Stomach (tissue), 9 donors: ENCODE measurements around the gene MEGF6. TPM values are rescaled to one million over a fixed set of nuclear protein-coding genes. Genes with fewer than 3 reads are reported as not detected.

Source experiments
- DNase-seq, 2 donors: peaks; one replicate each; pipeline versions ENCODE4 v3.0.0 to v3.0.0-alpha.2; 2013 to 2019
- H3K27ac ChIP-seq, 5 donors: fragments of 200-600 bp in 4 of 5; sonication (generic) in 4 of 5; one replicate each; pipeline ENCODE4 v1.5.1; 2013 to 2019; ENCODE audit warnings: mild to moderate bottlenecking in 1 of 5, moderate library complexity in 1 of 5
- H3K27me3 ChIP-seq, 3 donors: fragments of 200-600 bp; sonication (generic); one replicate each; pipeline ENCODE4 v1.5.1; 2017 to 2019; ENCODE audit warnings: mixed run types in 1 of 3
- H3K36me3 ChIP-seq, 4 donors: fragments of 200-600 bp; sonication (generic); 1 replicate in 3 of 4; 2 replicates in 1 of 4; pipeline ENCODE4 v1.5.1; 2016 to 2019
- H3K4me1 ChIP-seq, 4 donors: fragments of 200-600 bp; sonication (generic); one replicate each; pipeline ENCODE4 v1.5.1; 2016 to 2019
- H3K4me3 ChIP-seq, 4 donors: fragments of 200-600 bp; sonication (generic) in 3 of 4; one replicate each; pipeline ENCODE4 v1.5.1; 2016 to 2019; ENCODE audit warnings: mild to moderate bottlenecking in 1 of 4
- H3K9me3 ChIP-seq, 4 donors: fragments of 200-600 bp; sonication (generic); one replicate each; pipeline ENCODE4 v1.5.1; 2016 to 2019
- CTCF ChIP-seq, 7 experiments: fragments of 450-650 bp in 4 of 7; fragments of 200-600 bp in 3 of 7; sonication (generic) in 3 of 7; IDR thresholded peaks; one replicate each; pipeline ENCODE4 v1.5.1; 2016 to 2019; ENCODE audit warnings: antibody characterized with exemption in 7 of 7, control low read depth in 2 of 7, mild to moderate bottlenecking in 1 of 7
- EP300 ChIP-seq: sonication (generic); formaldehyde crosslinking; IDR thresholded peaks from one replicate; pipeline ENCODE4 v1.6.1; 2017; ENCODE audit warnings: antibody characterized with exemption
- POLR2A ChIP-seq, 4 donors: fragments of 450-650 bp; IDR thresholded peaks; one replicate each; pipeline ENCODE4 v1.6.1; 2016; ENCODE audit warnings: antibody characterized with exemption in 4 of 4, control low read depth in 2 of 4, mild to moderate bottlenecking in 1 of 4, moderate library complexity in 1 of 4
- POLR2AphosphoS5 ChIP-seq, 3 donors: sonication (generic); formaldehyde crosslinking; IDR thresholded peaks; one replicate each; pipeline ENCODE4 v1.6.1; 2016; ENCODE audit warnings: antibody characterized with exemption in 3 of 3
- WGBS, 5 donors: extraction: QIAGEN DNeasy Blood & Tissue Kit in 3 of 5; methylation state at CpG; one replicate each; pipeline versions ENCODE4 v1.1.5 to v1.1.7; 2013 to 2018; 5-methylcytosine and 5-hydroxymethylcytosine counted together
- intact Hi-C: fragments of 100-400 bp; cut with DNase I; formaldehyde crosslinking; loops from one replicate; pipeline ENCODE4 v1.15.1; 2023; ENCODE audit warnings: low total_unique reads
- polyA plus RNA-seq, 3 donors: library from polyadenylated mRNA; stranded (reverse); fragments of 200-250 nt; gene quantifications; one replicate each; pipeline ENCODE4 v1.2.3, GENCODE V29; 2013
- total RNA-seq, 5 donors: library from RNA; depleted of rRNA; stranded (reverse); fragments of >200 nt; gene quantifications; one replicate each; pipeline versions ENCODE4 v1.1.0 to v1.2.3, GENCODE V29; 2014 to 2016
- donor health status: healthy with polysubstance abuse.
- donor health status: Bipolar disorder and iron deficiency.
- donor health status: healthy.

The MEGF6 gene
- total and polyA plus RNA-seq, 8 donors: 2.6 to 57.2 (median 26.7) TPM

DNA sequence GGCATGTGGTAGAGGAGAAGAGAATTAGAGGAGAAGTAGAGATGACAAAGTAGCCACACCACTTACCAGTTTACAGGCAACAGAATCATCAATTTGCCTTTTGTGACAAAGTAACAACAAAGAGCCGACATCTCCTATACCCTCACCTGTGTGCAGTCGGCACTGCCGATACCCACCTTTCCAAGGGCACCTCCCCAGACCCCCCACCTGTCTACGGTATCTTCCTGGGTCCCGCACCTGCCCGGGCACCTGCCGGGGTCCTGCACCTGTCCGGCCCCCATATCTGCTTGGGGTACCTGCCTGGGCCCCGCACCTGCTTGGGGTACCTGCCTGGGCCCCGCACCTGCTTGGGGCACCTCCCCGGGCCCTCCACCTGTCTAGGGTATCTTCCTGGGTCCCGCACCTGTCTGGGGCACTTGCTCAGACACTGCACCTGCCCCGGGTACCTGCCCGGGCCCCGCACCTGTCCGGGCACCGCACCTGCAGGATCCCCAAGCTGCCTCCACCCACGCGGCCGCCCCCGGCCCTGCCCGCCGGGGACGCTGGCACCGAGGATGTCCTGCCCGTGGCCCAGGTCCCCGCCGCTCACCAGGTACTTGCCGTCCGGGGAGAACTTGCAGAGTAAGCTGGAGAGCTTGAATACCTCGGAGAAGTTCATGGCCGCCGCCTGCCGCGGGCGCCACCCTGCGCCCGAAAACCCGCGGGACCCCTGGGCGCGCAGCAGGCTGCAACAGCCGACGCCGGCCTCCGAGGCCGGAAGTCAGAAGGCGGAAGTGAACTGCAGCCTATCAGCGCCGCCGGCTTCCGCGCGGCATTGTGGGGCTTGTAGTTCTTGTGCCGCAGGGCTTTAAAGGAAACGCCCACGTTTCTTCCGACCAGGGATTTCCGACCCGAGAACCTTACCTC, 38.3 kb upstream of the MEGF6 start, which contains the start of gene WRAP73:
Gene WRAP73 (minus strand): TSS at position 762 of the 906 bp plus-strand sequence. CDS start 104 bp downstream, at position 658.
- no peak for TF ChIP-seq EP300
- peak in 2 of 3 donors; percentile 82 to 86 for TF ChIP-seq POLR2AphosphoS5 (IDR thresholded peaks at IDR 0.05)
- TF ChIP-seq POLR2A (IDR thresholded peaks at IDR 0.05): peak in 2 of 4 donors; percentile 22 to 43
- peak; percentile 93 to 97 for DNase-seq
- intact Hi-C loops: no loop called here
- H3K36me3 ChIP-seq: peaks cover 11 to 30% (median 29%) of the 10 kb centered on the region in 4 donors
- peak within 1 kb of the TSS in 3 of 5 donors; percentile 21 to 70 (median 37) for H3K27ac ChIP-seq
- H3K27me3 ChIP-seq: peaks cover 27 to 45% (median 43%) of the 10 kb centered on the region in 3 donors
- 2 to 12% (median 2%) methylated on average over 16 to 60 of the region's 60 CpGs for WGBS, 5 donors
- peak within 1 kb of the TSS; percentile 75 to 99 (median 88) for H3K4me3 ChIP-seq
- peaks cover 47 to 61% (median 53%) of the 10 kb centered on the region in 4 donors for H3K4me1 ChIP-seq
- peaks cover 0 to 5% (median 0%) of the 10 kb centered on the region in 4 donors for H3K9me3 ChIP-seq

GRCh38 chr1:3646596-3646995, 35.3 kb upstream of the MEGF6 start:
- Histone ChIP-seq H3K4me3 (no peak overlapping the region), H3K27ac (no peak overlapping the region), H3K36me3 (peaks cover 11 to 53% (median 51%) of the 10 kb centered on the region in 4 donors), H3K9me3 (peaks cover 0 to 5% (median 0%) of the 10 kb centered on the region in 4 donors), H3K4me1 (peaks cover 31 to 42% (median 37%) of the 10 kb centered on the region in 4 donors), H3K27me3 (peaks cover 12 to 15% (median 13%) of the 10 kb centered on the region in 3 donors)
- TF ChIP-seq POLR2AphosphoS5 (IDR thresholded peaks at IDR 0.05): no peak
- no peak for TF ChIP-seq POLR2A (IDR thresholded peaks at IDR 0.05)
- TF ChIP-seq CTCF (IDR thresholded peaks at IDR 0.05): no peak
- TF ChIP-seq EP300: no peak
- no peak for DNase-seq
- intact Hi-C loops: no loop called here
- WGBS, 5 donors: 91 to 97% (median 96%) methylated on average over 20 of the region's 20 CpGs

DNA sequence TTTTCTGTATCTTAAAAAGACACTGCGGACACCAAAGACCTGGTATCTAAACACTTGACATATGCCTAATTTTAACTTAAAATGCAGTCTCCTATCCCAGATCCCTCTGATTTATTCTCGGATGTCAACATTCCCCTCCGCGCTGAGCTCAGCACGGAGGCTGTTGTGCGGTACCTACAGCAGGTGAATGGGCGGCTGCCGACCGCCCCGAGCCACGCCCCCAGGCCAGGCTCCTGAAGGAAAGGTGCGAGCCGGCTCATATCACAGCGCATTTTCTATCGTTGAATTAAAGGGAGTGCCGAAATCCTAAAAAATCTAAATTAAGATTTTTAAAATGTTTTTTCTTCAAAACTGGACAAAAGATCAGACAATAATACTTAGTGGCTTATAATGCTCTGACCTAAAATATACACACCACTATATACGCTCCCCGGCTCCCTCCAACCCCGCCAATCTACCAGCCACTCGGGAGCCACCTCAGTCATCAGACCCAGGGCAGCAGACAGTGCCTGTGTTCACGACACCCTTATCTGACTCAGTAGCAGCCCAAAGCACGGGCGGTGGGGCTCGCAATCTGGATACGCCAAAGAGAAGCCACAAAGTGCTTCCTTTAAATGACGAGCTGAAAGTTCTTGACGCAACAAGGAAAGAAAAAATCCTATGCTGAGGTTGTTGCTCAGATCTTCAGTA, 34.5 kb upstream of the MEGF6 start:
- DNase-seq: no peak
- no peak for TF ChIP-seq POLR2AphosphoS5 (IDR thresholded peaks at IDR 0.05)
- no peak for TF ChIP-seq POLR2A (IDR thresholded peaks at IDR 0.05)
- no peak for TF ChIP-seq EP300
- TF ChIP-seq CTCF (IDR thresholded peaks at IDR 0.05): no peak
- WGBS, 5 donors: 94 to 97% (median 95%) methylated on average over 27 of the region's 27 CpGs
- intact Hi-C loops: no loop called here
- Histone ChIP-seq H3K4me1 (peaks cover 24 to 34% (median 29%) of the 10 kb centered on the region in 4 donors), H3K9me3 (peaks cover 0 to 4% (median 0%) of the 10 kb centered on the region in 4 donors), H3K27me3 (peaks cover 4 to 8% (median 5%) of the 10 kb centered on the region in 3 donors), H3K27ac (no peak overlapping the region), H3K4me3 (no peak overlapping the region), H3K36me3 (peaks cover 11 to 61% (median 59%) of the 10 kb centered on the region in 4 donors)

DNA sequence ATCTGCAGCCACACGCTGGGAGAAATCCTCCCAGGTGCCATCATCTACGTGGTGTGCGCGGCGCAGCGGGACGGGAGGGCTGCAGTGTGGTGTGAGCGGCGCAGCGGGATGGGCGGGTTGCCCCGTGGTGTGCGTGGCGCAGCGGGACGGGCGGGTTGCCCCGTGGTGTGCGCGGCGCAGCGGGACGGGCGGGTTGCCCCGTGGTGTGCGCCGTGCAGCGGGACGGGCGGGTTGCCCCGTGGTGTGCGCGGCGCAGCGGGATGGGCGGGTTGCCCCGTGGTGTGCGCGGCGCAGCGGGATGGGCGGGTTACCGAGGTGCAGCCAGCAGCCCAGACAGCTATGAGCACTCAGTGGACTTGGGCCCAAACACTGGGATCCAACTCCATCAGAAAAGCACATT, 33.9 kb upstream of the MEGF6 start:
- H3K27ac ChIP-seq: no peak overlapping the region
- H3K27me3 ChIP-seq: peaks cover 0 to 2% (median 0%) of the 10 kb centered on the region in 3 donors
- intact Hi-C loops: no loop called here
- peaks cover 11 to 66% (median 64%) of the 10 kb centered on the region in 4 donors for H3K36me3 ChIP-seq
- H3K4me1 ChIP-seq: peaks cover 18 to 29% (median 23%) of the 10 kb centered on the region in 4 donors
- no peak for TF ChIP-seq POLR2AphosphoS5 (IDR thresholded peaks at IDR 0.05)
- no peak for TF ChIP-seq EP300
- TF ChIP-seq CTCF (IDR thresholded peaks at IDR 0.05): no peak
- no peak for TF ChIP-seq POLR2A (IDR thresholded peaks at IDR 0.05)
- H3K4me3 ChIP-seq: no peak overlapping the region
- no peak for DNase-seq
- no peaks in the 10 kb centered on the region for H3K9me3 ChIP-seq
- WGBS, 5 donors: 90 to 98% (median 96%) methylated on average over 20 to 43 of the region's 43 CpGs
